Inflammatory macrophage treated with lipopolysaccharide for 4 hours (primary cell): ENCODE measurements around the gene OLFML2B.
A peak's percentile ranks its signal among the peaks of the same experiment; 100 is the strongest.

Experiments used
- DNase-seq: peaks from one replicate; pipeline ENCODE4 v3.0.0-alpha.2; 2020

The OLFML2B gene

GRCh38 chr1:162003830-162004215, 19.8 kb downstream of the OLFML2B start:
- peak; percentile 55 for DNase-seq

DNA sequence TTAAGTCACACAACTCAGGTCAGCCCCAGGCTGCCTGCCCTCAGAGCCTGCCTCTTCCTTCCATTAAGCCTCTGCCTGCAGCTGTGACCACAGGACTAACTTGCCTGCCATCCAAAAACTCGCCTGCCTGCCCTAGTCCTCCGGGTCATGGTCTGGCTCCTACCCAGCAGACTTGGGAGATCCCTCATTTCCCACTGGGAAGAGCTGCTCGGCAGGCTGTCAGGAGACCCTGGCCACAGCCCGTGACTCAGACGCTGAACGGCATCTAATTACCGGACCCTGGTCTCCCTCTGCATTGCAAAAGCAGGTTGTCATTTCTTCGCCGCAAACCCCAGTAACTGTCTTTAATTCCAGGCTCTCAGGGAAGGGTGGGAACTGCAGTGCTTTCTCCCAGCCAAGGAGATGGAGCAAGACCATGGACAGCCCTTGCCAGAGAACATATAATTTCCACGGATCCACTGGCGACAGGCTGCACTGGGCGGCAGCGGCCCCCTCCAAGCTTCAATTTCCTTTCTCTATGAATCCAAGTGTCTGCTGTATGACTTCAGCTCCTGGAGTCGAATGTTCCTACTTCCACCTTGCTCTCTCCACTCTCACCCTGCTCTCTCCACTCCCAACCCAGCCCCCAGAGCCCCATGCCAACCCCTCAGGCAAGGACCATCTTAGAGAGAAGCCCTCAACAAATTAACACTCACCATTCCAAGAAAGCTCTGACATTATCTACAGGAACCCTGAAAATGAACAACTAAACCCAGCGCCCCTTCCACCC, 20.4 kb downstream of the OLFML2B start:
- no peak for DNase-seq

DNA sequence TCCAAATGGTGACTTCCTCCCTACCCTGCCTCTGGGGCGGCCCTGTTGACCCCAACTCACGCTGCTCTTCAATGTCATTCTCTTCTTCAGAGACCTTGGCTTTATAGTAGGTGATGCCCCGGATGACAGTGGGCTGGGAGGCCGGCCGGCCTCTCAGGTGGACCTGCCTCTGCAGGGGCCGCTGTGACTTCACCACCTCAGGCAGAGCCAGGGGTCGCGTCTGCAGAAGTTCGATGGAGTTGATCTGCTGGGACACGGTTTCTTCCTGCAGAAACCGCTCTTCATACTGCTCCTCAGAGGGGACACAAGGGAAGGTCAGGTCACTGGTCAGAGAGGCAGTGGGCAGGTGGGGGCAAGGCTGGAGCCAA, 23.6 kb downstream of the OLFML2B start:
- no peak for DNase-seq

GRCh38 chr1:161999301-162000052, 24.2 kb downstream of the OLFML2B start:
- DNase-seq: peak; percentile 41

DNA sequence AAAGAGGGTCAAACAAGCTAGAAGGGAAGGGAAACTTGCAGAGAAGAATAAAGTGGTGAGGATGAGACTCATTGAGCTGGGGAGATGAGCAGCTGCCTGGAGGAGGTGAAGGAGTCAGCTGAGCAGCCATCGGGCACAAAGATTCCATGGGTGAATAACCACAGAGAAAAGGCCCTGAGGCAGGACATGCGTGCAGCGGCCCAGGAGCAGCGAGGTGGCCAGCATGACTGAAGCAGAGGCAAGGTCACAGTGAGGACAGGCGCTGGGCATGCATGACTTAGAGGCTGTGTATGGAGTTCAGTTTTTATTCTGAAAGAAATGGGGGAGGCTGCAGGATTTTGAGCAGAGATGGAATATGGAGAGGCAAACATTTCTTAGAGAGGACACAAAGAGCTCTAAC, 24.9 kb downstream of the OLFML2B start:
- DNase-seq: no peak

- no peak for DNase-seq
These were observed 26.5 kb downstream of the OLFML2B start for GRCh38 chr1:161997152-161997551.

GRCh38 chr1:161994175-161994668, 29.4 kb downstream of the OLFML2B start:
- DNase-seq: no peak

- DNase-seq: no peak
These were observed 30.1 kb downstream of the OLFML2B start for GRCh38 chr1:161993576-161993975.

GRCh38 chr1:161989786-161990185, 33.9 kb downstream of the OLFML2B start:
- peak; percentile 89 for DNase-seq

GRCh38 chr1:161989108-161989507, 34.6 kb downstream of the OLFML2B start:
- peak; percentile 1 for DNase-seq

DNA sequence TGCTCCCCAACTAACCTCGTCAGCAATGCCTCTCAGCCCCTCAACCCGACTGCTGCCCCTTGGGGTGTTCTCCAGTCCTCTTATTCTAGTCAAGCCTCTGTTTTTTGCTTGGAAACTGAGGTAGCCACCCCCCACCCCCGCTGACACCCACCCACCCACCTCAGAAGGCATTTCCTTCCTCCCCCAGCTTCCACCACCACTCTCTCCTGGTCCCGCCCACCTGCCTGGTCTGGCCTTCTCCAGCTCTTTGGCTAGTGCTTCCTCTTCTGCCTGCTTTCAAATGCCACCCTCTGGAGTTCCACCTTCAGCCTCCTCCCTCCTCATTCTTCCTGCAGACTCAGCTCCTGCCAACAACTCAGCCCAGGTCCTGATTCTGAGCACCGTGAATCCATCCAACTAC, 35.3 kb downstream of the OLFML2B start:
- peak; percentile 30 for DNase-seq

DNA sequence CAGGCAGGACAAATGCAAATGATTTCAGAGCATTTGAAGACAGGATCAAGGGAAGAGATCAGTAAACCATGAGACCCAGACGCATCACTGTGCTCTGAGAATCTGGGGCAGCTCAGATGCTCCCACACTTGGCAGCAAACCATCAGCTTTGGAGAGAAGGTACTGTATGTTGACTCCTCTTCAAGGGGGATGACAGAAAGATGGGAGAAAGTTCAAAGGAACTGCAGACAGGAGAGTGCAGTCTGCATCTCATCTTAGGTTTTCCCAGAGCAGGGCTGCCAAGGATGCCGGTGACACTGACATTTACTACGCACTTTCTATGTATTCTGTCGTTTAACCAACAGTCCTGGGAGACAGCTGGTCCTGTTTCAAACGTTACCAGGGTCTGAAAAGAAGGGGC, 35.8 kb downstream of the OLFML2B start:
- DNase-seq: no peak

DNA sequence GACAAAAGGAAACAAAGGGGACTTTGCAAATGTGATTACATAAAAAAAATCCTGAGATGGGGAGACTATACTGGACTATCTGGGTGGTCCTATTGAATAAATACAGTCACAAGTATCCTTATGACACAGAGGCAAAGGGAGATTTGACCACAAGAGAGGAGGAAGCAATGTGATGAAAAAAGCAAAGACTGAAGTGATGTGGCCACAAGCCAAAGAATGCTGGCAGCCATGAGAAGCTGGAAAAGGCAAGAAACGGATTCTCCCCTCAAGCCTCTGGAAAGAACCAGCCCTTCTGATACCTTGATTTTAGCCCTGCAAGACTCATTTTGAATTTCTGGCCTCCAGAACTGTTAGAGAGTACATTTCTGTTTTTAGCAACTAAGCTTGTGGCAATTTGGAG, 36.4 kb downstream of the OLFML2B start:
- DNase-seq: no peak

DNA sequence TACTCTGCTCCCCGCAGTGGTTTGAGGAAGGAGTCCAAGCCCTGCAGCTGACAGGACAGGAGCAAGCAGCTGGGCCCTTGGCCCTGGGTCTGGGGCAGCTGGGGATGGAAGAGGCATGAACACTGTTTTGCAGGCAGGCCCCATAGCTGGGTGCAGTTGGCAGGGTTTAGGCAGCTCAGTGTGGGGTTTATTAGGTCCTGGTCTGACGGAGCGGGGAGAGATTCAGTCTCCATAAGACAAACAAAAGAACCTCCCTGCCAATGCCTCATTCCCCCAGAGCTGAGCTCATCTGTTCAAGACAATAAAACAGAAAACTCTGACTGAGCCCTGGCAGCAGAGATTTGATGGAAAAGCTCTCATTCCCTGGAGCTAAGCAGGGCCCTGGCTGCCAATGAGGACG, 37.3 kb downstream of the OLFML2B start:
- DNase-seq: no peak

- DNase-seq: no peak
These were observed 38.3 kb downstream of the OLFML2B start for GRCh38 chr1:161985301-161985822.

DNA sequence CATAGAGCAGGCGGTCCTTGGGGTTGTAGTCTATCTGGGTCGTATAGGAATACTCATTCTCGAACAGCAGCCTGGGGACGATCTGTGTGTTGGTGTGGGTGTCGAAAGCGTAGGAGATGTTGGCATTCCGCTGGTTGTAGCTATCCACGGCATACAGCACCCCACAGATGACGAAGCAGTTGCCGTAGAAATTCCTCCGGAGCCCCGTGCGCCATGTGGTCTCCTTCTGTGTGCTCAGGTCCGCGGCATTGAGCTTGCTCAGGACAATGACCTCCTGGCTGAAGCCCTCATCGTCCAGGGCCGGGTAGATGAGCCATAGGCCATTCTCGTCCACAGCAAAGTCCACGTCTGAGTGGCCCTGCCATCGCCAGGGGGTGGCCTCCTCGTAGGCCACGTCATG, 39.9 kb downstream of the OLFML2B start:
- DNase-seq: no peak

DNA sequence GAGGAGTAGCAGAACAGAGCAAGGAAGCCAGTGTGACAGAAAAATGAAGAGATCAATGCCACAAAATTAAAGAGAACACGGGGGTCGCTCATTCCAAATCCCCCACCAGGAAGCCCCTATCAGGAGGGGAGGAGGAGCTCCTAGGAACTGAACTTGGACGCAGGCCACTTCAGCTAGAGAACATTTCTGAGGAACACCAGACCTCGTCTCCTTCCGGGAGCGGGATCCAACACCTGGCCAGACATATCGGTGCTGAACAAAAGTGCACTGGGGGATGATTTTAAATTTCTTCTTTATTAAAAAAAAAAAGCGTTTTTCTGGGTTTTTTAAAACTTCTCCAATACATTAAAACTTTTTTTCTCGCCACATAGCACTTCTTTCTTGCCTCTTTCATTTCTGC, 40.8 kb downstream of the OLFML2B start:
- no peak for DNase-seq

DNA sequence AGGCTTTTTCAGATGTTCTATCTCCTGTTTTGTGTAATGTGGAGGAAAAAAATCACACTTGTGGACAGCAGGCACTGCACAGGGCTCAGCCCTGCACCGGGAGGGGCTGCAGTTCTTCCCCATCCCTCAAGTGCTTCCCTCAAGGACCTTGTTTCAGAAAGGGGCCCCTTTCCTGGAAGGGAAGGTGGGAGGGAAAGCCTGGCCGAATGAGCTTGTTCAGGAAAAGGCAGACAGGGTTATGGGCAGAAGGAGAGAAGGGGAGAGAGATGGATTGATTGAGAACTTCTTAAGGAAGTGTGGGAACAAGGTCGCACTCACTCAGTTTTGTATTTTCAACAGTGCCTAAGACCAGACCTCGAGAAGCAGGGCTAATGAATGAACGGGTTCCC, 41.2 kb downstream of the OLFML2B start:
- DNase-seq: no peak

DNA sequence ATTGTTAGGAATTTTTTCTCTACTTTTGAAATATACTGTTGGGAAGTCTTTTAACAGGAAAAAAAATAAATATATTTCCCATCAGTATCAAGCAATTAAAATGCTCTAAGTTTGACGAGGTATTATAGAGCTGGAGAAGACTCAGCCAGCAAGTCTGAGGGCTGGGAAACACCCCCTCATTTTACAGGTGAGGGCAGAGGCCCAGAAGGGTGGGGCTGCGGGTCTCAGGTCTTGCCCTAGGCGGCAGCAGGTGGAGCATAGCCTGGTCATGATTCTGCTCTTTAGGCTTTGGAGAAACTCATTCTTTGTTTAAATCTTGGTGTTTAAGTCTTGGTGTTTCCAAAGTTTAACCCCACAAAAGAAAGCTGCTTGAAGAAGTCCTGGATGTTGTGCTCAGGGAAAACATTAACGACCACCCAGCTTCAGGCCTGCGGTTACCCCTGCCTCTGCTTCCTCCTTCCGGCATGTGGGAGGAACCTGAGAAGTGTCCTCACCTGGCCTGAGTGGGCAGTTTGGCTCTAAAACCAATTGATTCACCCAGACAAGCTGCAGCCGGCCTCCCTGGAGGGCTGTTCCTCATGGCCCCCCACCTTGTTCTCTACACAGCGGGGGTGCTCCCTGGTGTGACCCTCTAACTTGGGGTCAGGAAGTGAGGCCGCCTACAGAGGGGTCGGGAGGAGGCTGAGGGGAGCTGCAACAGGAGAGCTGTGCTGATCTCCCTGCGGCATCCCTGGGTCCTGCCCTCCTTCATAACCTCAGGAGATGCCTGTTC, 41.7 kb downstream of the OLFML2B start:
- DNase-seq: no peak

DNA sequence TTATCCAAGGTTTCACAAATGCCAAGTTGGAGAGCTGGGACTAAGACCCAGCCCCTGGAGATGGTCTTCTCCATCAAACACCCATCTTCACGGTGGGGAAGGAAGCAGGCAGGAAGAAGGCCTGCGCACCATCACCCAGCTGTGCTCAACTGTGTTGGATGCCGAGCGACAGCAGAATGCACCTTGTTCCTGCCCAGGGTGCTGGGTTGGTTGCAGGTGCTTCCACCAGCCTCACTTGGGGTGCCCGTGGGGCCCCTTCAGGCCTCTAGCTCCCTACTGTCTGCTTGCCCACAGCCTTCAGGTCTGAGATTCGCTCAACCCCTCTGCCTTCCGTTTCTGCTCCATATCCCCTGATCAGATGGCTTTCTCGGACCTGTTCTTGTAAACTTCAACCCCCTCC, 42.5 kb downstream of the OLFML2B start:
- no peak for DNase-seq

- no peak for DNase-seq
These were observed 45.5 kb downstream of the OLFML2B start for GRCh38 chr1:161978011-161978790.
